Testis (tissue), 2 donors: Measurements from ENCODE around the gene GABRB2.

Experiments
- POLR2A ChIP-seq: fragments of 450-650 bp; IDR thresholded peaks from one replicate; pipeline ENCODE4 v1.6.1; 2017; ENCODE audit warnings: antibody characterized with exemption, mild to moderate bottlenecking, moderate library complexity
- TF ChIP-seq, protein P1 (sequence below), 3 experiments: fragments of 450-650 bp in 2 of 3; fragments of 200-600 bp in 1 of 3; sonication (generic) in 1 of 3; IDR thresholded peaks; one replicate each; pipeline ENCODE4 v1.5.1; 2016 to 2019; ENCODE audit warnings: antibody characterized with exemption in 3 of 3, mild to moderate bottlenecking in 2 of 3, moderate library complexity in 1 of 3

DNA sequence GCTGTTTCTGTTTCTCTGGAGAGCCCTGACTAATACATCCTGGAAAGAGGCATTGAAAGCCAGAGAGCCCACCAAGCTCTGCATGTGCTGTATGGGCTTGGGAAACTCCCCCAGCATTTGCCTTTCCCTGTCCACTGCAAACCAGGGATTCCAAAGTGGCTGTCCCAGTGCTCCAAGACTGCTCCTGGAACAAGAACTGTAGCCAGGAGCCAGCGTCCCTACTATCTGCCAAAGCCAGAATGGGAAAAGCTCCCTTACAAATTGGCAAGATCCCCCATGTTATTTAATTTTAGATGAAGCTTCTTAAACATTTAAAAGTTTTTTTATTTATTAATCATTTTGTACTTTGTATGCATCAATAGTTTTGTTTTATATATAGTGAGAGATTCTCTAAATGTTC, 263.2 kb downstream of the GABRB2 start:
- TF ChIP-seq, protein P1, sequence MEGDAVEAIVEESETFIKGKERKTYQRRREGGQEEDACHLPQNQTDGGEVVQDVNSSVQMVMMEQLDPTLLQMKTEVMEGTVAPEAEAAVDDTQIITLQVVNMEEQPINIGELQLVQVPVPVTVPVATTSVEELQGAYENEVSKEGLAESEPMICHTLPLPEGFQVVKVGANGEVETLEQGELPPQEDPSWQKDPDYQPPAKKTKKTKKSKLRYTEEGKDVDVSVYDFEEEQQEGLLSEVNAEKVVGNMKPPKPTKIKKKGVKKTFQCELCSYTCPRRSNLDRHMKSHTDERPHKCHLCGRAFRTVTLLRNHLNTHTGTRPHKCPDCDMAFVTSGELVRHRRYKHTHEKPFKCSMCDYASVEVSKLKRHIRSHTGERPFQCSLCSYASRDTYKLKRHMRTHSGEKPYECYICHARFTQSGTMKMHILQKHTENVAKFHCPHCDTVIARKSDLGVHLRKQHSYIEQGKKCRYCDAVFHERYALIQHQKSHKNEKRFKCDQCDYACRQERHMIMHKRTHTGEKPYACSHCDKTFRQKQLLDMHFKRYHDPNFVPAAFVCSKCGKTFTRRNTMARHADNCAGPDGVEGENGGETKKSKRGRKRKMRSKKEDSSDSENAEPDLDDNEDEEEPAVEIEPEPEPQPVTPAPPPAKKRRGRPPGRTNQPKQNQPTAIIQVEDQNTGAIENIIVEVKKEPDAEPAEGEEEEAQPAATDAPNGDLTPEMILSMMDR (IDR thresholded peaks at IDR 0.05), result no peak
- TF ChIP-seq POLR2A, result no peak
